SK-N-SH (cell line): Measurements from ENCODE around the gene PRRT4. TPM values are rescaled to one million over a fixed set of nuclear protein-coding genes. Genes with fewer than 3 reads are reported as not detected.
A peak's percentile ranks its signal among the peaks of the same experiment; 100 is the strongest.

Source experiments
- CTCF ChIA-PET: fragments of 300-600, 350-600 bp; formaldehyde crosslinking; extraction: SDS; loops from one replicate; lab custom pipeline; 2021; lab: Yijun Ruan, JAX
- POLR2A ChIA-PET: fragments of 350-600 bp; sonication (Branson Sonifier 250); formaldehyde crosslinking; extraction: SDS; loops from one replicate; lab custom pipeline; 2020; ENCODE audit warnings: antibody characterized with exemption, inconsistent platforms; lab: Yijun Ruan, JAX
- DNase-seq: peaks from one replicate; pipeline ENCODE4 v3.0.0; 2012
- H2AFZ ChIP-seq: fragments of 200-600 bp; sonication (generic); 2 replicates; pipeline ENCODE4 v1.8.1; 2016; ENCODE audit warnings: antibody characterized with exemption, mild to moderate bottlenecking, low read depth
- H3F3A ChIP-seq: fragments of 200-600 bp; sonication (generic); replicated peaks from 2 replicates; pipeline ENCODE3; 2016; ENCODE audit warnings: antibody characterized with exemption, mild to moderate bottlenecking; ENCODE audit not compliant: insufficient read depth
- H3K27ac ChIP-seq, 2 experiments: fragments of 200-500 bp in 1 of 2; fragments of 200-600 bp in 1 of 2; sonication (Bioruptor generic) in 1 of 2; sonication (generic), shearing (Covaris generic) in 1 of 2; 2 replicates each; pipeline versions ENCODE4 v1.5.1 to v1.6.1; 2014 to 2016; ENCODE audit warnings: low read depth in 2 of 2, inconsistent platforms in 1 of 2, low read length in 1 of 2, mild to moderate bottlenecking in 1 of 2, mixed read lengths in 1 of 2
- H3K27me3 ChIP-seq: fragments of 200-600 bp; sonication (generic), shearing (Covaris generic); 2 replicates; pipeline ENCODE4 v1.6.1; 2016; ENCODE audit warnings: mixed run types; ENCODE audit not compliant: insufficient read depth
- H3K36me3 ChIP-seq, 2 experiments: fragments of 200-500 bp in 1 of 2; fragments of 200-600 bp in 1 of 2; sonication (Bioruptor generic) in 1 of 2; sonication (generic) in 1 of 2; replicated peaks in 1 of 2; 2 replicates each; pipeline versions ENCODE3 to v1.5.1; 2014 to 2016; ENCODE audit warnings: low read length in 1 of 2, mild to moderate bottlenecking in 1 of 2; ENCODE audit not compliant: insufficient read depth in 2 of 2, control insufficient read depth in 1 of 2
- H3K4me1 ChIP-seq, 2 experiments: fragments of 200-500 bp in 1 of 2; fragments of 200-600 bp in 1 of 2; sonication (Bioruptor generic) in 1 of 2; sonication (generic), shearing (Covaris generic) in 1 of 2; 2 replicates each; pipeline versions ENCODE4 v1.5.1 to v1.6.1; 2014 to 2016; ENCODE audit warnings: low read depth in 1 of 2, low read length in 1 of 2, mixed run types in 1 of 2; ENCODE audit not compliant: insufficient read depth in 2 of 2, control insufficient read depth in 1 of 2
- H3K4me2 ChIP-seq: fragments of 200-600 bp; sonication (generic), shearing (Covaris generic); 2 replicates; pipeline ENCODE4 v1.6.1; 2017; ENCODE audit warnings: mixed run types
- H3K4me3 ChIP-seq, 2 experiments: fragments of 200-500 bp in 1 of 2; fragments of 200-600 bp in 1 of 2; sonication (Bioruptor generic) in 1 of 2; sonication (generic), shearing (Covaris generic) in 1 of 2; 2 replicates each; pipeline versions ENCODE4 v1.5.1 to v1.8.1; 2014 to 2016; ENCODE audit warnings: low read depth in 2 of 2, inconsistent platforms in 1 of 2, low read length in 1 of 2, mild to moderate bottlenecking in 1 of 2, mixed read lengths in 1 of 2, moderate library complexity in 1 of 2
- H3K79me2 ChIP-seq: fragments of 200-600 bp; sonication (generic); 2 replicates; pipeline ENCODE4 v1.8.1; 2017; ENCODE audit warnings: mild to moderate bottlenecking; ENCODE audit not compliant: insufficient read depth
- H3K9ac ChIP-seq: fragments of 200-600 bp; sonication (generic); 2 replicates; pipeline ENCODE4 v1.6.1; 2017; ENCODE audit warnings: mixed run types
- H3K9me2 ChIP-seq: fragments of 200-600 bp; sonication (generic); 2 replicates; pipeline ENCODE4 v1.6.1; 2017; ENCODE audit warnings: mixed run types
- H3K9me3 ChIP-seq: fragments of 200-600 bp; sonication (generic); 2 replicates; pipeline ENCODE4 v1.6.1; 2017; ENCODE audit warnings: mixed run types, mild to moderate bottlenecking, moderate library complexity
- H4K20me1 ChIP-seq: fragments of 200-600 bp; sonication (generic); 2 replicates; pipeline ENCODE4 v1.6.1; 2017; ENCODE audit warnings: mild to moderate bottlenecking, mixed run types; ENCODE audit not compliant: insufficient read depth
- CTCF ChIP-seq: fragments of 200-600 bp; sonication (generic); IDR thresholded peaks from 2 replicates; pipeline ENCODE4 v1.6.1; 2017; ENCODE audit warnings: antibody characterized with exemption, mild to moderate bottlenecking, moderate library complexity
- ELF1 ChIP-seq: IDR thresholded peaks from 2 replicates; pipeline ENCODE4 v1.4.0; 2012
- FOSL2 ChIP-seq: IDR thresholded peaks from 2 replicates; pipeline ENCODE4 v1.4.0; 2012; ENCODE audit warnings: low read depth, mild to moderate bottlenecking, moderate library complexity, borderline replicate concordance
- GABPA ChIP-seq: IDR thresholded peaks from 2 replicates; pipeline ENCODE4 v1.4.0; 2012; ENCODE audit warnings: low read depth, mild to moderate bottlenecking
- GATA2 ChIP-seq: sonication (generic); formaldehyde crosslinking; IDR thresholded peaks from 2 replicates; pipeline ENCODE4 v1.5.0; 2020; ENCODE audit warnings: mild to moderate bottlenecking, missing genetic modification reagents
- JUND ChIP-seq: IDR thresholded peaks from 2 replicates; pipeline ENCODE4 v1.4.0; 2012
- MEF2A ChIP-seq: IDR thresholded peaks from 2 replicates; pipeline ENCODE4 v1.4.0; 2012; ENCODE audit warnings: low read depth, borderline replicate concordance
- MXI1 ChIP-seq: IDR thresholded peaks from 2 replicates; pipeline ENCODE4 v1.6.1; 2012; ENCODE audit warnings: mild to moderate bottlenecking, low read depth, low read length, improper control_type of control experiment
- NFIC ChIP-seq: IDR thresholded peaks from 2 replicates; pipeline ENCODE4 v1.4.0; 2012; ENCODE audit warnings: borderline replicate concordance
- PBX3 ChIP-seq: IDR thresholded peaks from 2 replicates; pipeline ENCODE4; 2012
- RAD21 ChIP-seq: IDR thresholded peaks from 2 replicates; pipeline ENCODE4 v1.6.1; 2012; ENCODE audit warnings: mild to moderate bottlenecking, low read length
- RCOR1 ChIP-seq: fragments of 150-350 bp; IDR thresholded peaks from 2 replicates; pipeline ENCODE4 v1.6.1; 2017; ENCODE audit warnings: antibody characterized with exemption, low read length
- SMC3 ChIP-seq: IDR thresholded peaks from 2 replicates; pipeline ENCODE4 v1.6.1; 2012; ENCODE audit warnings: low read depth, low read length, improper control_type of control experiment
- TAF1 ChIP-seq: IDR thresholded peaks from 2 replicates; pipeline ENCODE4 v1.6.1; 2012; ENCODE audit warnings: low read depth, mild to moderate bottlenecking, low read length, moderate library complexity, borderline replicate concordance
- TEAD4 ChIP-seq: IDR thresholded peaks from 2 replicates; pipeline ENCODE4 v1.4.0; 2012; ENCODE audit warnings: mild to moderate bottlenecking, borderline replicate concordance; ENCODE audit not compliant: insufficient read depth
- WGBS: methylation state at CpG from one replicate; pipeline ENCODE4 v1.1.6; 2017; ENCODE audit warnings: low lambda C conversion rate; 5-methylcytosine and 5-hydroxymethylcytosine counted together
- polyA plus RNA-seq, 3 experiments: library from polyadenylated mRNA; depleted of rRNA; stranded (reverse); fragments of >200 nt; gene quantifications; 2 replicates each; pipeline ENCODE4 v1.2.3, GENCODE V29; 2012

Gene PRRT4
- polyA plus RNA-seq, 1 of the 3 experiments (the other 2 are of a cell fraction), result 1.5 TPM

GRCh38 chr7:128335730-128336129 lies 25.8 kb downstream of the PRRT4 start:
- Histone ChIP-seq H3K9ac (no peak overlapping the region), H3K27me3 (no peaks in the 10 kb centered on the region), H3K4me3 (no peak overlapping the region), H2AFZ (no peak overlapping the region), H3K27ac (no peak overlapping the region), H3K4me2 (no peak overlapping the region), H3K36me3 (peaks cover 83 to 84% of the 10 kb centered on the region in 2 experiments), H3K4me1 (no peaks in the 10 kb centered on the region), H3K79me2 (peaks cover 13% of the 10 kb centered on the region; the same call in 1 of the 2 replicates), H3K9me2 (no peaks in the 10 kb centered on the region), H4K20me1 (no peaks in the 10 kb centered on the region), H3F3A (no peaks in the 10 kb centered on the region)
- CTCF ChIA-PET, result interaction anchor here (2.8 kb wide), 1 partner anchor 91 kb away, joined by 16 read pairs; no protein-coding TSS in a partner anchor
- no peak for TF ChIP-seq MEF2A
- TF ChIP-seq CTCF, result no peak
- no peak for TF ChIP-seq TEAD4
- TF ChIP-seq GATA2 (CRISPR knock-in tag), result no peak
- TF ChIP-seq ELF1, result no peak
- no peak for TF ChIP-seq FOSL2
- no peak for TF ChIP-seq RCOR1
- TF ChIP-seq GABPA, result no peak
- no peak for TF ChIP-seq MXI1
- TF ChIP-seq SMC3, result no peak
- TF ChIP-seq RAD21, result no peak
- no peak for TF ChIP-seq TAF1
- no peak for TF ChIP-seq JUND
- TF ChIP-seq, all 33 proteins: peak for 0
- WGBS, result 95% methylated on average over 3 of the region's 3 CpGs
- no peaks in the 10 kb centered on the region for H3K9me3 ChIP-seq
- no peak for DNase-seq
- POLR2A ChIA-PET, result no interaction called here

GRCh38 chr7:128324368-128324680 lies 37.2 kb downstream of the PRRT4 start:
- H3K9ac ChIP-seq, result peak overlapping the region; percentile 27; the same call in 1 of the 2 replicates
- peaks cover 0 to 6% of the 10 kb centered on the region in 2 experiments; a peak in 2 of 4 replicates for H3K4me1 ChIP-seq
- H3K9me3 ChIP-seq, result no peaks in the 10 kb centered on the region
- H3K4me2 ChIP-seq, result no peak overlapping the region; the same call in 1 of the 2 replicates
- no peak overlapping the region for H2AFZ ChIP-seq
- H3K79me2 ChIP-seq, result no peaks in the 10 kb centered on the region
- H3K9me2 ChIP-seq, result no peaks in the 10 kb centered on the region
- H4K20me1 ChIP-seq, result no peaks in the 10 kb centered on the region
- H3F3A ChIP-seq, result peaks cover 18% of the 10 kb centered on the region
- H3K27me3 ChIP-seq, result no peaks in the 10 kb centered on the region
- ChIA-PET POLR2A (no interaction called here), CTCF (interaction anchor here (1.1 to 6.1 kb wide), 4 partner anchors 17 to 114 kb away, joined by 3 to 29 read pairs (median 4); no protein-coding TSS in a partner anchor)
- WGBS, result 86% methylated on average over 9 of the region's 9 CpGs
- peaks cover 72 to 75% of the 10 kb centered on the region in 2 experiments for H3K36me3 ChIP-seq
- no peak overlapping the region for H3K4me3 ChIP-seq
- TF ChIP-seq PBX3 (no peak), NFIC (peak; percentile 51; the same call in 1 of the 2 replicates), RCOR1 (no peak)
- no peak for DNase-seq
- H3K27ac ChIP-seq, result peak overlapping the region in 1 of 2 experiments; percentile 56; a peak in 2 of 4 replicates
